H1 (cell line): Measurements from ENCODE around the gene BOLA1. TPM values are rescaled to one million over a fixed set of nuclear protein-coding genes. Genes with fewer than 3 reads are reported as not detected.

Experiments
- ATF2 ChIP-seq: IDR thresholded peaks from 2 replicates; pipeline ENCODE4 v1.6.1; 2012; ENCODE audit warnings: low read length, inconsistent platforms
- BCL11A ChIP-seq, 2 experiments: IDR thresholded peaks; one replicate each; pipeline ENCODE4 v1.6.1; 2011; ENCODE audit warnings: low read depth in 2 of 2, low read length in 2 of 2, mild to moderate bottlenecking in 2 of 2
- CBX5 ChIP-seq: fragments of 300-800, 300-1000 bp; sonication (generic); IDR thresholded peaks from 2 replicates; pipeline ENCODE4 v1.7.1; 2016; ENCODE audit warnings: antibody characterized with exemption, low read length, low read depth
- CEBPB ChIP-seq: IDR thresholded peaks from 2 replicates; pipeline ENCODE4 v1.6.1; 2012; ENCODE audit warnings: low read depth, low read length
- CHD1 ChIP-seq: IDR thresholded peaks from 2 replicates; pipeline ENCODE4 v1.6.1; 2012; ENCODE audit warnings: low read depth, low read length, improper control_type of control experiment
- CHD7 ChIP-seq: fragments of 300-600 bp; sonication (generic); IDR thresholded peaks from 2 replicates; pipeline ENCODE4 v1.7.1; 2012; ENCODE audit warnings: low read length, moderate library complexity, mild to moderate bottlenecking, inconsistent platforms; ENCODE audit not compliant: insufficient replicate concordance
- E2F6 ChIP-seq: IDR thresholded peaks from 2 replicates; pipeline ENCODE4 v1.6.1; 2012; ENCODE audit warnings: inconsistent platforms
- FOSL1 ChIP-seq: IDR thresholded peaks from 2 replicates; pipeline ENCODE4 v1.6.1; 2011; ENCODE audit warnings: mild to moderate bottlenecking, low read depth, low read length, moderate library complexity; ENCODE audit not compliant: insufficient read depth
- TCF12 ChIP-seq: IDR thresholded peaks from 2 replicates; pipeline ENCODE4 v1.6.1; 2011; ENCODE audit warnings: low read depth, mild to moderate bottlenecking, low read length
- polyA plus RNA-seq, 7 experiments: library from polyadenylated mRNA; depleted of rRNA in 3 of 7; stranded (reverse) in 5 of 7; unstranded in 2 of 7; fragments of >200 nt in 5 of 7; fragments of 200-250 nt in 2 of 7; gene quantifications; 1 replicate in 5 of 7; 2 replicates in 1 of 7; 4 replicates in 1 of 7; pipeline versions ENCODE4 v1.2.1 to v1.2.3, GENCODE V29; 2011 to 2013; ENCODE audit warnings: missing spikeins in 2 of 7, mixed read lengths in 2 of 7
- total RNA-seq: library from RNA; stranded (reverse); fragmentation: NEBNext Ultra II Directional; extraction: Animal tissue kit (Norgen Biotek cat#: 25700); gene quantifications from 2 replicates; pipeline ENCODE4 v1.2.1, GENCODE V29; 2021

The BOLA1 gene
- total and polyA plus RNA-seq, 2 of the 8 experiments (the other 6 are each of a cell fraction or from before 2014, with no cell fraction given), result 8.1 to 15.4 TPM

- TF ChIP-seq FOSL1 (no peak), ATF2 (no peak), CBX5 (no peak), E2F6 (no peak), CHD7 (no peak), CHD1 (no peak), CEBPB (no peak), TCF12 (no peak), BCL11A (IDR thresholded peaks at IDR 0.05; ENCODE audit: low read depth in 2 of 2, low read length in 2 of 2) (no peak)
These were observed 33.8 kb downstream of the BOLA1 start (continued) for GRCh38 chr1:149933208-149933607.
